Lower lobe of right lung (tissue), 2 donors: ENCODE results near the gene CLIC4. TPM values are rescaled to one million over a fixed set of nuclear protein-coding genes. Genes with fewer than 3 reads are reported as not detected.

Experiments used
- ATAC-seq, 2 donors: fragments of 200-7000 bp; cut with Tn5 transposase; one replicate each; pipeline ENCODE4 v1.9.1; 2020 to 2022; ENCODE audit warnings: mild to moderate bottlenecking in 2 of 2, moderate library complexity in 2 of 2
- DNase-seq: peaks from one replicate; pipeline ENCODE4 v3.0.0-alpha.2; 2020
- H3K27ac ChIP-seq: fragments of 200-600 bp; one replicate; pipeline ENCODE4 v1.8.0; 2022
- H3K27me3 ChIP-seq: fragments of 200-600 bp; one replicate; pipeline ENCODE4 v1.8.0; 2022; ENCODE audit warnings: low read depth
- H3K36me3 ChIP-seq: fragments of 200-600 bp; one replicate; pipeline ENCODE4 v1.8.0; 2022; ENCODE audit warnings: mild to moderate bottlenecking
- H3K4me1 ChIP-seq: fragments of 200-600 bp; one replicate; pipeline ENCODE4 v1.8.0; 2022
- H3K4me3 ChIP-seq: fragments of 200-600 bp; one replicate; pipeline ENCODE4 v1.8.0; 2022; ENCODE audit warnings: mild to moderate bottlenecking
- H3K9me3 ChIP-seq: fragments of 200-600 bp; one replicate; pipeline ENCODE4 v1.8.0; 2022
- CTCF ChIP-seq: fragments of 200-600 bp; IDR thresholded peaks from one replicate; pipeline ENCODE4 v1.8.0; 2022; ENCODE audit warnings: antibody characterized with exemption, mild to moderate bottlenecking
- intact Hi-C: fragments of 100-400 bp; cut with DNase I; formaldehyde crosslinking; loops from one replicate; pipeline ENCODE4 v1.11.0; 2022
- total RNA-seq: library from RNA; stranded (reverse); fragmentation: NEBNext Ultra II Directional; extraction: Animal tissue kit (Norgen Biotek cat#: 25700); gene quantifications from one replicate; pipeline ENCODE4 v1.2.1, GENCODE V29; 2021
- donor health status: DM: no; HTN: yes; CAD: no; lungs with severe emphysema.

Gene CLIC4
- total RNA-seq, 1 donor from 2014 or later, result 169 TPM

DNA sequence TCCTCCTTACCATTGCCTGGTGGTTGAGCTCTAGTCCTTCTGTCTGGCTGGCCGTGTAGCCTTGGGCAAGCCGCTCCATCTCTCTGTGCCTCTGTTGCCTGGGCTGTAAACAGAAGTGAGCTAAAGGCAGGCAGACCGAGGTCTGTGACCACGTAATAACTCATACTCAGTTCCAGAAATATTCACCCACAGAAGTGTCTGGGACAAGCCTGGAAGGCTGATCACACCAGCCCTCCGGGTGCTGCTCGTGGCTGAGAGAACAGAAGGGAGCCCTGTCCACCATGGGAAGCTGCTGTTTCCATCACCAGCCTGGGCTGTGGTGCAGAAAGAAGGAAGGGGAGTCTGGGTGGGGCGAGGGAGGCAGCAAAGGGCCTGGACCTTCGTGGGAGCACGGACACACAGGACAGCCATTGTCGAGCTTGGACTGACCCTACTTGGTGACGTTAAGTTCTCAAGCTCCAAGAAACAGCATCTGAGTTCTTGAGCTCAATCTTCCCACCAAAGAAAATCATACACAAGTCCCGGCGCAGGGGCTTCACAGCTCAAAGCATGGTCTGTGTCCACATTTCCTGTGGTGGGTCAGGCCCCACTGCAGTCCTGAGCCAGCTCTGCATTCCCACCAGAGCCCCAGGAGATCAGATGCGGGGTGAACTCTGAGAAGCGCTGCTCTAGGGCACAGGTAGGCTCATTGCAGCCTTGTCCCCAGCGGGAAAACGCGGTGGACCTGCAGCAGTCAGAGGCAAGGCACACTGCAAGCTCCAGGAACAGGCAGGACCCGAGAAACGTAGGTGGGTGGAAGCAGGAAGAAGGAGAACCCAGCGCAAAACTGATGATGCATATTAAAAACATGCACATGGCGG is 123.0 kb downstream of the CLIC4 start:
- ATAC-seq (no peak), DNase-seq (no peak)
- Histone ChIP-seq H3K9me3 (no peaks in the 10 kb centered on the region), H3K36me3 (no peaks in the 10 kb centered on the region), H3K4me3 (no peak overlapping the region), H3K27me3 (peaks cover 21% of the 10 kb centered on the region), H3K27ac (no peak overlapping the region), H3K4me1 (peaks cover 17% of the 10 kb centered on the region)
- no peak for TF ChIP-seq CTCF
- intact Hi-C loops, result no loop called here

DNA sequence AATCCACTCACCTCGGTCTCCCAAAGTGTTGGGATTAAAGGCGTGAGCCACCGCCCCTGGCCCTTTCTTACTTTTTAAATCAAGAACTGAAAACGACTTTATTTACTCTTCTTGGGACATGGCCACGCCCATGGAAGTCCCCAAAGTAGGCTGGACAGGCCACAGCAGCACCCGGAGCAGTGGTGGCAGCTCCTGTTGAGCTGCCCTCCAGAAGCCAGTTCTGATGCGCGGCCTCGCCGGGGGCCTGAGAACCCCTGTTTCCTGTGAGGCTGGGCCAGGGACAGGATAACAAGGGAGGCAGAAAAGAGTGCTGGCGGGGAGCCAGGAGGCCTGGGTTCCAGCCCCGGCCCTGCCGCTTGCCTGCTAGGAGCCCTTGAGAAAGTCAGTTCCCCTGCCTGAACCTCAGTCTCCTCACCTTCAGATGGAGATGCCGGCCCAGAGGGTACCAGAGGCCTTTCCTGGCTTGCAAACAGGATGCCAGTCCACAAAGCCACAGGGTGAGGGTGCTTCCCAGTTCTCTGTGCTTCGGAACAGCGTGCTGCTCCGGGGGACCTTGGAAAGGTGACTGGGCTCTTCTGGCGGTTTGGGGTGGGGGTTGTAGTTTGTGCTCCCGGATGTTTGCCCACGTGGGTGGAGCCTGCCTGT is 125.4 kb downstream of the CLIC4 start:
- no peaks in the 10 kb centered on the region for H3K36me3 ChIP-seq
- peaks cover 13% of the 10 kb centered on the region for H3K4me1 ChIP-seq
- no peak for TF ChIP-seq CTCF
- H3K4me3 ChIP-seq, result no peak overlapping the region
- no peak overlapping the region for H3K27ac ChIP-seq
- ATAC-seq (no peak), DNase-seq (no peak)
- no peaks in the 10 kb centered on the region for H3K9me3 ChIP-seq
- intact Hi-C loops, result no loop called here
- H3K27me3 ChIP-seq, result peaks cover 21% of the 10 kb centered on the region

DNA sequence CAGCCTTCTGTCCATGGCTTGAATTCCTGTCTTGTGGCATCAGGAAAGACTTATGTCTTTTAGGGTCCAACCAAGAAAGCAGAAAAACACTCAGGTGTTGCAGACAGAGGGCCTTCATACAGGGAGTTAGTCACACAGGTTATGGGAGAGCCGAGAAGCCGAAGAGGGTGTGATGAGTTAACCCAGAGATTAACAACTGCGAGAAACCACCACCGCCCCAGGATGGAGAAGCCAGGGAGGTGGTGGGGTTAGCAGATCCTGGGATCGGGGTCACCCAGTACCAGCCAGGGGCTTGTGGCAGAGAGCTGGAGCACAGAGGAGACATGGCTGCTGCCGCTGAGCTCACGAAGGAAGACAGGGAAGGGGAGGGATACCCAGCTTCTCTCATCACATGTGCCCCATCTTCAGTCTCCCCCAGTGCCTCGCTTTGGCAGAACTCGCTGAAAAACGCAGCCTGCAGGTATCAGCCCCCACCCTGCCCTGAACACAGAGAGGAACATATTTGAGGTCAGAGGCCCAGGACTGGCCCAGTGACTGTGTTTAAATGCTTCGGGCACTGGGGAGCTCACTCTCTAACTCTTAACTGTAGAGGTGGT is 126.2 kb downstream of the CLIC4 start:
- H3K27ac ChIP-seq, result no peak overlapping the region
- no peak for TF ChIP-seq CTCF
- no peak overlapping the region for H3K4me3 ChIP-seq
- ATAC-seq (no peak), DNase-seq (no peak)
- peaks cover 21% of the 10 kb centered on the region for H3K27me3 ChIP-seq
- H3K4me1 ChIP-seq, result peaks cover 13% of the 10 kb centered on the region
- intact Hi-C loops, result no loop called here
- no peaks in the 10 kb centered on the region for H3K36me3 ChIP-seq
- H3K9me3 ChIP-seq, result no peaks in the 10 kb centered on the region

GRCh38 chr1:24872061-24872850 is 127.0 kb downstream of the CLIC4 start:
- no peak for TF ChIP-seq CTCF
- Histone ChIP-seq H3K36me3 (no peaks in the 10 kb centered on the region), H3K9me3 (no peaks in the 10 kb centered on the region), H3K4me3 (no peak overlapping the region), H3K27me3 (peaks cover 13% of the 10 kb centered on the region), H3K4me1 (peaks cover 13% of the 10 kb centered on the region), H3K27ac (no peak overlapping the region)
- DNase-seq (peak; percentile 56), ATAC-seq (peak in 1 of 2 donors; percentile 62)
- intact Hi-C loops, result no loop called here

DNA sequence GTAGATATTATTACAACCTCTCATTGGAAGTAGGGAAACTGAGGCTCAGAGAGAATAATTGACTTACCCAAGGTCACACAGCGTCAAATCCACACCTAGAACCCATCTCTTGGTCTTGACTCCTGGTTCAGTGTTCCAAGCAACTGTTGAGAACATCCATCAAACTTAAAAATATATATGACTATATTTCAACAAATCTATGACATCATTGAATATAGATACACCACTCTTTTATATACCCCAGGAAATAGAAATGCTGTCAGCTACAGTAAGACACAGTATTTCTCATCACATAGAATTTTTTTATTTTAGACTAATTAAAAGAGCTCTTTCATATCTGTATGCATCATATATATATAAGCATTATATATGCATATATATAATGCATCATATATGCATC is 127.9 kb downstream of the CLIC4 start:
- no peak for ATAC-seq
- TF ChIP-seq CTCF, result no peak
- Histone ChIP-seq H3K4me1 (peaks cover 13% of the 10 kb centered on the region), H3K27me3 (peaks cover 13% of the 10 kb centered on the region), H3K36me3 (no peaks in the 10 kb centered on the region), H3K27ac (no peak overlapping the region), H3K9me3 (no peaks in the 10 kb centered on the region), H3K4me3 (no peak overlapping the region)
- no peak for DNase-seq
- intact Hi-C loops, result no loop called here
